ENCODE results near the gene F7. TPM values are rescaled to one million over a fixed set of nuclear protein-coding genes. Genes with fewer than 3 reads are reported as not detected.

Gene F7
- total RNA-seq, 1 donor from 2014 or later: 0.60 TPM

GRCh38 chr13:113122550-113123225, 17.1 kb downstream of the F7 start, which contains the start of gene F10:
Gene F10 (plus strand): TSS chr13:113122799. CDS start chr13:113122856, 57 bp downstream.
- TF ChIP-seq CTCF (IDR thresholded peaks at IDR 0.05): peak; percentile 10
- Mint-ChIP-seq H3K4me3 (ENCODE audit: unreplicated experiment) (peak within 1 kb of the TSS; percentile 5), H3K9me3 (ENCODE audit: low read depth) (no peaks in the 10 kb centered on the region), H3K4me1 (ENCODE audit: low read depth) (peaks cover 10% of the 10 kb centered on the region), H3K36me3 (ENCODE audit: low read depth) (no peaks in the 10 kb centered on the region), H3K27me3 (ENCODE audit: low read depth) (peaks cover 10% of the 10 kb centered on the region), H3K27ac (ENCODE audit: unreplicated experiment) (peak within 1 kb of the TSS; percentile 41)
- peak; percentile 68 for DNase-seq (ENCODE audit: low spot score)

GRCh38 chr13:113123226-113124201, 17.9 kb downstream of the F7 start:
- Mint-ChIP-seq H3K27ac (ENCODE audit: unreplicated experiment) (no peak overlapping the region), H3K9me3 (ENCODE audit: low read depth) (no peaks in the 10 kb centered on the region), H3K27me3 (ENCODE audit: low read depth) (peaks cover 17% of the 10 kb centered on the region), H3K36me3 (ENCODE audit: low read depth) (no peaks in the 10 kb centered on the region), H3K4me3 (ENCODE audit: unreplicated experiment) (peak overlapping the region; percentile 5), H3K4me1 (ENCODE audit: low read depth) (peaks cover 10% of the 10 kb centered on the region)
- TF ChIP-seq CTCF (IDR thresholded peaks at IDR 0.05): no peak
- no peak for DNase-seq (ENCODE audit: low spot score)

GRCh38 chr13:113124211-113124970, 18.8 kb downstream of the F7 start:
- Mint-ChIP-seq H3K36me3 (ENCODE audit: low read depth) (no peaks in the 10 kb centered on the region), H3K27ac (ENCODE audit: unreplicated experiment) (no peak overlapping the region), H3K4me3 (ENCODE audit: unreplicated experiment) (no peak overlapping the region), H3K4me1 (ENCODE audit: low read depth) (peaks cover 10% of the 10 kb centered on the region), H3K9me3 (ENCODE audit: low read depth) (no peaks in the 10 kb centered on the region), H3K27me3 (ENCODE audit: low read depth) (peaks cover 22% of the 10 kb centered on the region)
- no peak for DNase-seq (ENCODE audit: low spot score)
- no peak for TF ChIP-seq CTCF (IDR thresholded peaks at IDR 0.05)

- H3K4me1 Mint-ChIP-seq (ENCODE audit: low read depth): peaks cover 10% of the 10 kb centered on the region
- peak; percentile 59 for DNase-seq (ENCODE audit: low spot score)
- H3K9me3 Mint-ChIP-seq (ENCODE audit: low read depth): no peaks in the 10 kb centered on the region
- no peak for TF ChIP-seq CTCF (IDR thresholded peaks at IDR 0.05)
- H3K27ac Mint-ChIP-seq (ENCODE audit: unreplicated experiment): no peak overlapping the region
- no peaks in the 10 kb centered on the region for H3K36me3 Mint-ChIP-seq (ENCODE audit: low read depth)
- peaks cover 21% of the 10 kb centered on the region for H3K27me3 Mint-ChIP-seq (ENCODE audit: low read depth)
- H3K4me3 Mint-ChIP-seq (ENCODE audit: unreplicated experiment): no peak overlapping the region
These were observed 20.1 kb downstream of the F7 start for GRCh38 chr13:113125506-113126264.
